GM12875 (cell line): ENCODE measurements around the gene TRIM6.
"Not testable (repeated sequence)": the region's sequence is repeated elsewhere in the genome, so short reads cannot be mapped to it uniquely, and the experiment has no call there.

ENCODE experiments used
- H3K4me3 ChIP-seq: one replicate; pipeline ENCODE4 v1.5.1; 2011; ENCODE audit warnings: low read depth, low read length, control low read depth
- CTCF ChIP-seq: IDR thresholded peaks from 2 replicates; pipeline ENCODE4 v1.5.1; 2011; ENCODE audit warnings: low read depth, mild to moderate bottlenecking, control low read depth, inconsistent platforms, low read length, moderate library complexity, borderline replicate concordance; ENCODE audit not compliant: insufficient read depth

Gene TRIM6

GRCh38 chr11:5557751-5558150, 38.7 kb upstream of the TRIM6 start:
- TF ChIP-seq CTCF: no peak
- no peak overlapping the region for H3K4me3 ChIP-seq

- TF ChIP-seq CTCF: no peak
- H3K4me3 ChIP-seq: no peak overlapping the region
Measured at GRCh38 chr11:5564259-5565019, 32.0 kb upstream of the TRIM6 start.

GRCh38 chr11:5574654-5575053, 21.8 kb upstream of the TRIM6 start:
- no peak for TF ChIP-seq CTCF
- no peak overlapping the region for H3K4me3 ChIP-seq

GRCh38 chr11:5575152-5575551, 21.3 kb upstream of the TRIM6 start:
- H3K4me3 ChIP-seq: no peak overlapping the region
- TF ChIP-seq CTCF: no peak

GRCh38 chr11:5577101-5577500, 19.3 kb upstream of the TRIM6 start:
- no peak overlapping the region for H3K4me3 ChIP-seq
- no peak for TF ChIP-seq CTCF

GRCh38 chr11:5580577-5580976, 15.9 kb upstream of the TRIM6 start, which contains the start of gene OR52B6:
TSS of gene OR52B6 (plus strand) at chr11:5580877. CDS start at chr11:5580877, 0 bp downstream.
- no peak within 1 kb of the TSS for H3K4me3 ChIP-seq
- no peak for TF ChIP-seq CTCF

GRCh38 chr11:5581014-5581413, 15.4 kb upstream of the TRIM6 start:
- no peak overlapping the region for H3K4me3 ChIP-seq
- no peak for TF ChIP-seq CTCF

- not testable (repeated sequence) for H3K4me3 ChIP-seq
Measured at GRCh38 chr11:5584458-5584857, 12.0 kb upstream of the TRIM6 start.

- not testable (repeated sequence) for H3K4me3 ChIP-seq
Measured at GRCh38 chr11:5589906-5590305, 6.5 kb upstream of the TRIM6 start.
